ENCODE measurements around the gene C19orf38. TPM values are rescaled to one million over a fixed set of nuclear protein-coding genes. Genes with fewer than 3 reads are reported as not detected.
A peak's percentile ranks its signal among the peaks of the same experiment; 100 is the strongest.

Gene C19orf38
- total and polyA plus RNA-seq, 4 donors, result 4.2 to 48.7 (median 8.3) TPM

DNA sequence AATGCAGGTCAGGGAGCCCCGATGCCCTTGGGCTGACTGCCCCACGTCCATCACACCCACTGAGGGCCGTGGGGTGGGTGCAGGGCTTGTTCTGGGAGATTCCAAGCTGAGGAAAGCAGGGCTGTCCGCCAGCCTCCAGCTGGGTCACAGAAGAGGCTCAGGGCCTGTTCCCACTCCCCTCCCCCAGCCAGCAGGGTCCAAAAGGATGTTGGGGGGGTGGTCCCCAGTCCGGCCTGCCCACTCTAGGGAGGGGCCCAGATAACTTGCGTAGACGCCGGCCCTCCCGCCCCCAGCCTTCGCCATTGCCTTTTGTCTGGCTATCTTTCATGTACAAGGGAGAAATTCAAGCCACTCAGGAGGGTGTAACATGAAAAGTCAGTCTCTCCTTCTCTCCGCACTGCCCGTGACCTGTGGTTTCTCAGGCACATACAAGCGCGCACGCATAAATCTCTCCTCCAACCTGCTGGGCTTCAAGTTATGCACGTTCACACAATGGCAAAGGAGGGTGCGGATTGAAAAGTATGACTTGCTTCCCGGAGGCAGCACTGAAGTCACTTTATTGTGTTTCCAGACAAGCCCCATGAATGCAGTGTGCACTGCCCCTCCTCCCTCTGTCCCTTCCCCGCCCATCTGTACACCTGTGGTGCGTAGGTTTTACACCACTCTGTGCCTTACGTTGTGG, 43.3 kb downstream of the C19orf38 start:
- no peaks in the 10 kb centered on the region for H3K9me3 ChIP-seq (ENCODE audit: control insufficient read depth in 4 of 4, insufficient read depth in 3 of 4, low read length in 3 of 4)
- H3K36me3 ChIP-seq (ENCODE audit: control insufficient read depth in 4 of 4, insufficient read depth in 4 of 4, low read length in 4 of 4), result no peaks in the 10 kb centered on the region
- H3K27me3 ChIP-seq (ENCODE audit: control insufficient read depth in 3 of 3, insufficient read depth in 3 of 3, low read length in 2 of 3), result no peaks in the 10 kb centered on the region
- WGBS, 2 donors, result 75 to 78% methylated on average over 21 of the region's 21 CpGs
- no peak overlapping the region for H3K27ac ChIP-seq (ENCODE audit: low read depth in 1 of 2, low read length in 1 of 2)
- TF ChIP-seq, protein P1, sequence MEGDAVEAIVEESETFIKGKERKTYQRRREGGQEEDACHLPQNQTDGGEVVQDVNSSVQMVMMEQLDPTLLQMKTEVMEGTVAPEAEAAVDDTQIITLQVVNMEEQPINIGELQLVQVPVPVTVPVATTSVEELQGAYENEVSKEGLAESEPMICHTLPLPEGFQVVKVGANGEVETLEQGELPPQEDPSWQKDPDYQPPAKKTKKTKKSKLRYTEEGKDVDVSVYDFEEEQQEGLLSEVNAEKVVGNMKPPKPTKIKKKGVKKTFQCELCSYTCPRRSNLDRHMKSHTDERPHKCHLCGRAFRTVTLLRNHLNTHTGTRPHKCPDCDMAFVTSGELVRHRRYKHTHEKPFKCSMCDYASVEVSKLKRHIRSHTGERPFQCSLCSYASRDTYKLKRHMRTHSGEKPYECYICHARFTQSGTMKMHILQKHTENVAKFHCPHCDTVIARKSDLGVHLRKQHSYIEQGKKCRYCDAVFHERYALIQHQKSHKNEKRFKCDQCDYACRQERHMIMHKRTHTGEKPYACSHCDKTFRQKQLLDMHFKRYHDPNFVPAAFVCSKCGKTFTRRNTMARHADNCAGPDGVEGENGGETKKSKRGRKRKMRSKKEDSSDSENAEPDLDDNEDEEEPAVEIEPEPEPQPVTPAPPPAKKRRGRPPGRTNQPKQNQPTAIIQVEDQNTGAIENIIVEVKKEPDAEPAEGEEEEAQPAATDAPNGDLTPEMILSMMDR (IDR thresholded peaks at IDR 0.05; ENCODE audit: control extremely low read depth, extremely low read depth), result no peak
- H3K4me1 ChIP-seq (ENCODE audit: control insufficient read depth in 5 of 5, insufficient read depth in 5 of 5, low read length in 5 of 5), result peaks cover 6 to 24% (median 7%) of the 10 kb centered on the region in 5 donors
- no peak for ATAC-seq (ENCODE audit: insufficient read depth, low FRiP score)
- DNase-seq, result peak; percentile 66 to 81 (median 71)
- H3K4me3 ChIP-seq, result no peak overlapping the region
- H3K9ac ChIP-seq (ENCODE audit: insufficient read depth in 1 of 2, low read length in 2 of 2), result peak overlapping the region; percentile 41 to 66

DNA sequence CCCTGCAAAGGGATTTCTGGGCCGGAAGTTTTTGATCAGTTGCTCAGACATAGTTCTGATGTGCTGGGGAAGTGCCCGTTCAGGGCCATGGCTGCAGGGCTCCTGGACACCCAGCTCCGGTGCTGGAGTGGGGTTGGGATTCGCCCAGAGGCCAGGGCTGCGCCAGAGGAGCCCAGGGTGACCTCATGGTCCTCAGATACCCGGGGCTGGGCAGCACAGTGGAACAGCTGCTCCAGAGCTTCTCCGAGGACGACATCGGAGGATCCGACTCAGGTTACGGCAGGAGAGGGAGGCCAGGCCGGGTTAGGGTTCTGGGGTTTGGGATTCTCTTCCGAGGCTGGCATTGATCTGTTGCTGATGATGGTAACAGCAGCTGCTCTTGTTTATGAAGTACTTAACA, 44.0 kb downstream of the C19orf38 start:
- 89 to 93% methylated on average over 13 of the region's 13 CpGs for WGBS, 2 donors

DNA sequence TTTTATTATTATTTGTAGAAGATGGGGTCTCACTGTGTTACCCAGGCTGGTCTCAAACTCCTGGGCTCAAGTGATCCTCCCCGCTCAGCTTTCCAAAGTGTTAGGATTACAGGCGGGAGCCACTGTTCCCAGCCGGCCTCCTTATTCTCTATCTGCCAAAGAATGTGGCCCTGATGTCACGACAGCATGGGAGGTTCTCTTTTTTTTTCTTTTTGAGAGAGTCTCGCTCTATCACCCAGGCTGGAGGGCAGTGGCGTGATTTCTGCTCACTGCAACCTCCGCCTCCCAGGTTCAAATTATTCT, 46.6 kb downstream of the C19orf38 start:
- ATAC-seq (ENCODE audit: insufficient read depth, low FRiP score), result no peak
- no peaks in the 10 kb centered on the region for H3K36me3 ChIP-seq (ENCODE audit: control insufficient read depth in 4 of 4, insufficient read depth in 4 of 4, low read length in 4 of 4)
- H3K4me3 ChIP-seq, result no peak overlapping the region
- no peak overlapping the region for H3K27ac ChIP-seq (ENCODE audit: low read depth in 1 of 2, low read length in 1 of 2)
- no peaks in the 10 kb centered on the region for H3K27me3 ChIP-seq (ENCODE audit: control insufficient read depth in 3 of 3, insufficient read depth in 3 of 3, low read length in 2 of 3)
- TF ChIP-seq, protein P1 (IDR thresholded peaks at IDR 0.05; ENCODE audit: control extremely low read depth, extremely low read depth), result no peak
- peaks cover 6 to 18% (median 9%) of the 10 kb centered on the region in 5 donors for H3K4me1 ChIP-seq (ENCODE audit: control insufficient read depth in 5 of 5, insufficient read depth in 5 of 5, low read length in 5 of 5)
- WGBS, 2 donors, result 91 to 92% methylated on average over 7 of the region's 7 CpGs
- H3K9me3 ChIP-seq (ENCODE audit: control insufficient read depth in 4 of 4, insufficient read depth in 3 of 4, low read length in 3 of 4), result no peaks in the 10 kb centered on the region
- DNase-seq, result no peak
- H3K9ac ChIP-seq (ENCODE audit: insufficient read depth in 1 of 2, low read length in 2 of 2), result no peak overlapping the region

More for the DNA sequence above, 44.0 kb downstream of the C19orf38 start:
- DNase-seq, result no peak
- Histone ChIP-seq H3K9me3 (ENCODE audit: control insufficient read depth in 4 of 4, insufficient read depth in 3 of 4, low read length in 3 of 4) (no peaks in the 10 kb centered on the region), H3K27me3 (ENCODE audit: control insufficient read depth in 3 of 3, insufficient read depth in 3 of 3, low read length in 2 of 3) (no peaks in the 10 kb centered on the region), H3K9ac (ENCODE audit: insufficient read depth in 1 of 2, low read length in 2 of 2) (no peak overlapping the region), H3K36me3 (ENCODE audit: control insufficient read depth in 4 of 4, insufficient read depth in 4 of 4, low read length in 4 of 4) (no peaks in the 10 kb centered on the region), H3K27ac (ENCODE audit: low read depth in 1 of 2, low read length in 1 of 2) (no peak overlapping the region), H3K4me3 (no peak overlapping the region), H3K4me1 (ENCODE audit: control insufficient read depth in 5 of 5, insufficient read depth in 5 of 5, low read length in 5 of 5) (peaks cover 6 to 27% (median 11%) of the 10 kb centered on the region in 5 donors)
- no peak for ATAC-seq (ENCODE audit: insufficient read depth, low FRiP score)
- TF ChIP-seq, protein P1 (IDR thresholded peaks at IDR 0.05; ENCODE audit: control extremely low read depth, extremely low read depth), result no peak

DNA sequence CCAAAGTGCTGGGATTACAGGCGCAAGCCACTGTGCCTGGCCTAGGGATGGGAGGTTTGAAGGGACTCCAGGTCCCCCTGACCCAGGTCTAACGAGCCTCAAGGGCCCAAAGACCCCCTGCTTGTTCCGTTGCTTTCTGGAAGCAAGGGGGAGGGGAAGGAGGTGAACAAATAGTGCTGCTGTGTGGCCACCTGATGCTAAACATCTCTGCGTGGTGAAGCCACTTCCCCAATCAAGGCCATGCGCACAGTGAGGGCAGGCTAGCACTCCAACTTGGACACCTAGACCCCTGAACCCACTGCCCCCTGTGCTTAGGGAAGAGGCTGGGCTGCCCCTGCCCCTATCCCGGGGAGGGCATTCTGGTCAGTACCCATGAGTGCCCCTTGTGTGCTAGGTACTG, 47.1 kb downstream of the C19orf38 start:
- 74 to 88% methylated on average over 6 of the region's 6 CpGs for WGBS, 2 donors
- no peaks in the 10 kb centered on the region for H3K9me3 ChIP-seq (ENCODE audit: control insufficient read depth in 4 of 4, insufficient read depth in 3 of 4, low read length in 3 of 4)
- no peaks in the 10 kb centered on the region for H3K27me3 ChIP-seq (ENCODE audit: control insufficient read depth in 3 of 3, insufficient read depth in 3 of 3, low read length in 2 of 3)
- no peak for ATAC-seq (ENCODE audit: insufficient read depth, low FRiP score)
- TF ChIP-seq, protein P1 (IDR thresholded peaks at IDR 0.05; ENCODE audit: control extremely low read depth, extremely low read depth), result no peak
- no peak for DNase-seq
- peaks cover 6 to 18% (median 9%) of the 10 kb centered on the region in 5 donors for H3K4me1 ChIP-seq (ENCODE audit: control insufficient read depth in 5 of 5, insufficient read depth in 5 of 5, low read length in 5 of 5)
- no peak overlapping the region for H3K4me3 ChIP-seq
- no peak overlapping the region for H3K27ac ChIP-seq (ENCODE audit: low read depth in 1 of 2, low read length in 1 of 2)
- no peak overlapping the region for H3K9ac ChIP-seq (ENCODE audit: insufficient read depth in 1 of 2, low read length in 2 of 2)
- H3K36me3 ChIP-seq (ENCODE audit: control insufficient read depth in 4 of 4, insufficient read depth in 4 of 4, low read length in 4 of 4), result no peaks in the 10 kb centered on the region

Measured in lung (tissue), 12 donors.